ENCODE measurements around the gene SYDE1.
A peak's percentile ranks its signal among the peaks of the same experiment; 100 is the strongest.

The SYDE1 gene

GRCh38 chr19:15125232-15126067, 18.2 kb downstream of the SYDE1 start:
- peak; percentile 95 for DNase-seq (ENCODE audit: low read depth)

DNA sequence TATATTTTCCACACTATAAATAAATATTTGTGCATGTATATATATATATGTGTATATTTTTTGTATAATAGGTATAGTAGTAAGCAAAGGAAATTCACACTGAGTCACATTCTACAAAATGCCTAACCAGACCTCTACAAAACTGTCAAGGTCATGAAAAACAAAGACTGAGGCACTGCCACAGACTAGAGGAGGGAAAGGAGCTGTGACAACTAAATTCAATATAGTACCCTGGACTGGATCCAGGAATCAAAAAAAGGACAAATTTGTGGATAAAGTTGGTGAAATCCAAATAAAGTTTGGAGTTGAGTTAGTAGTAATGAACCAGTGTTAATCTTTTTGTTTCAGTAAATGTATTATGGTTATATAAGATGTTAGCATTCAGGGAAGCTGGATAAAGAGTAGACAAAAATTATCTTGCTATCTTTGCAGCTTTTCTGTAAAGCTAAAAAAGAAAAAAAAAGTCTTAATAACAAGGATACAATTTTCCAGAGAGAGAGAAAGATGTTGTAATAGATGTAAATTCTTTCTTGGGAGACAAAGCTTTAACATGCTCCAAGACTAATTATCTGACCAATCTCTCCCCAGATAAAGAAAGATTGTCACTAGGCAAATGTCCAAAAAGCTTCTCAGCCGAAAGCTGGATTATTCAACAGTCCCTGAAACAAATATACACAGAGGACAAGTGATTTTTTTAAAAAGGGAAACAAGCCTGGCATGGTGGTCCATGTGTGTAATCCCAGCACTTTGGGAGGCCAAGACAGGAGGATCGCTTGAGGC, 19.1 kb downstream of the SYDE1 start:
- no peak for DNase-seq (ENCODE audit: low read depth)

DNA sequence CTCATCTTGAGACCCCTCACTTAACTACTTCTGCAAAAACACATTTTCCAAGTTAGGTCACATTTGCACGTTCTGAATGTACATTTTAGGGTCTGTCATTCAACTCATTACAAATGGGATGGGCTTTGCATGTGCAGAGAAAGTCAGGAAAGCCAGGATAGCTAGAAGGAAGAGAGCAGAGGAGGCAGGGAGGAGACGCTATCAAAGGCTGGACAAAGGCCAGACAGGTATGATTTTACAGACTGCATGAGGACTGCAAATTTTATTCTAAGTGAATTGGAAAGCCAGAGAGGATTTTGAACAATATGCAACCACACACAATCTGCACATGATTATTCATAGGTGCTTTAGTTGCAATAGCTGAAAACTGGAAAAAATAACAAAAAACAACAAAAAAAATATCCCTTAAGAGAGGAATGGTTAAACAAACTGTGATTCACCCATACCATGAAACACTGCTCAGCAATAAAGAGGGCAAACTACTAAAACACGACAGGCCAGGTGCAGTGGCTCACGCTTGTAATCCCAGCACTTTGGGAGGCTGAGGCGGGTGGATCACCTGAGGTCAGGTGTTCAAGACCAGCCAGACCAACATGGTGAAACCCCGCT, 21.1 kb downstream of the SYDE1 start:
- no peak for DNase-seq (ENCODE audit: low read depth)

DNA sequence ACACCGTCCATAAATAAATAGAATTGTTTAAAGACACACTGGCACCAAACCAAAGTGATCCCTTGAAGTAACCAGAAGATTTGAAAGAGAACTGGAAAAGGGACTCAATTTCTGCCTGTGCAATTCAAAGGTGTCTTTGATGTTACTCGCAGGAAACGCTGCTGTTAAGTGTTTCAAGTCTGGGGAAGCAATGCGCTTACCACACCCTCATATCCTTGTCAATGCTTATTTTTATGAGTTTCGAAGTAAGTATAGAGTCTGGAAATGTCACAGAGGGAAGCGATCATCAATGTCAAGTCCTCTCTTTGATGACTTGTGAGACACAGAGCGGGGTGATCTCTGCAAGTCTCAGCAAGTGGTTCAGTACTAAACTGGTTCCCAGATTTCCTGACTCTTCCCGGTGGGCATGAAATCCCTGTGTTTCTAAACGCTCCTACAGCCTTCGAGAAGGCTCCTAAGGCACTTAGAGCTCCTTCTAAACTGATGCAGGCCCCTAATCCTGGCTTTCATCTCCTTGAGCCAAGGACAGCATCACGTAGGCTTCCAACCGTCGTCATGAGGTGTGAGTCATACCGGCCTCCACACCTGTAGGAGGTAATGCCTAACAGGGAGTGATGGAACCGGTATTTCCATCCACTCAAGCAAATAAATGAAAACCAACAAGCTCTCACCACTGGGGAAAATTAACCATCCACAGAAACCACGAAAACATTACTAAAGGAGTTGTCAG, 22.8 kb downstream of the SYDE1 start:
- peak; percentile 25 for DNase-seq (ENCODE audit: low read depth)

DNA sequence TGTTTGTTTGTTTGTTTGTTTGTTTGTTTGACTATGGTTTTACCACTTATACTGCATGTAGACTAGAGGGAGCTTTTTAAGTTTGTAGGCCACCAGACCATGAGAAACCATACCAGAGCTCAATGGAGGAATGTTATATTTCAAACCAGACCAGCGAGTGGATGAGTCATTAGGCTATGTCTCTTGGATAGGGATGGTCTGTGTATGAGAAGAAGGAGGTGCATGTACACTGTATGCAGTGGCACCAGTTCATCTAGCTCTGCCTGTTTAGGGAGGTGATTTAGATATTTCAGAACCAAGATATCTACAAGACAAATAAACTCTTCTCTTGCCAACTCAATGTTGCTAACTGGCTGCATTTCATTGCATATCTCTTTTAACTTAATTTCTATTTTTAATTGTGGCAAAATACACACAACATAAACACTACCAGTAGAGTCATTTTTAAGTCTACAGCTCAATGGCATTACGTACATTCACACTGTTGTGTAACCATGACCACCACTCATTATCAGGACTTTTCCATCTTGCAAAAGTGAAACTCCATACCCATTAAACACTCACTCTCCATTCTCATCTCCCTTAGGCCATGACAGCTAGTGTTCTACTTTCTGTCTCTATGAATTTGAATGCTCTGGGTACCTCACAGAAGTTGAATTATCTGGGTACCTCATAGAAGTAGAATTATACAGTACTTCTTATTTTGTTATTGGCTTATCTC, 29.2 kb downstream of the SYDE1 start:
- no peak for DNase-seq (ENCODE audit: low read depth)

DNA sequence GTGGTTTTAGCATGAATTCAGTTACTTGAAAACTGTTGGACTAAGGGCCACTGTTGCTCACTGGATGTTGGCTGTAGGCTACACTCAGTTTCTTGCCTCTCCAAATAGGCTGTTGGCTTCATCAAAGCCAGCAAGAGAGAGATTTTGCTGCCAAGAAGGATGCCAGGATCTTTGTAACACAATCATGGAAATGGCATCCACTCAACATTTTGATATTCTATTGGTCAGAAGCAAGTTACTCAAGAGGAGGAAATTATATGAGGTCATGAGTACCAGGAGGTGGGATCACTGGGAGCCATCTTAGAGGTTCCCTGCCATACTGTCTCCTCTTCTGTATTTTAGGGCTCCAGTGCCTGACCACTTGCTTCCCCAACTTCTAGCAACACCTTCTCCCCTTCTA, 30.6 kb downstream of the SYDE1 start:
- no peak for DNase-seq (ENCODE audit: low read depth)

GRCh38 chr19:15138427-15138826, 31.2 kb downstream of the SYDE1 start:
- DNase-seq (ENCODE audit: low read depth) = no peak

DNA sequence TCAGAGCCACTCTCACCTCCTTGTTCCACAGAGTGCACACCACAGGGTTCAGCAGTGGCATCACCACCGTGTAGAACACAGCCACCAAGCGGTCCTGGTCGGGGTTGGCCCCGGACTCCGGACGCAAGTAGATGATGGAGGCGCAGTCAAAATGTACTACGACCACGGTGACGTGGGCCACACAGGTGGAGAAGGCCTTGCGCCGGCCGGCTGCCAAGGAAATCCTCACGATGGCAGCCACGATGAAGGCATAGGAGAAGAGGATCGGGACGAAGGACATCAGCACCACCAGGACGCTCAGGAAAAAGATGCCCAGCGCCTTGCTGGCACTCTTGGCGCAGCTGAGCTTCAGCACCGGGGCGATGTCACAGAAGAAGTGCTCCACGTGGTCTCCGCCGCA, 33.9 kb downstream of the SYDE1 start:
- no peak for DNase-seq (ENCODE audit: low read depth)

DNA sequence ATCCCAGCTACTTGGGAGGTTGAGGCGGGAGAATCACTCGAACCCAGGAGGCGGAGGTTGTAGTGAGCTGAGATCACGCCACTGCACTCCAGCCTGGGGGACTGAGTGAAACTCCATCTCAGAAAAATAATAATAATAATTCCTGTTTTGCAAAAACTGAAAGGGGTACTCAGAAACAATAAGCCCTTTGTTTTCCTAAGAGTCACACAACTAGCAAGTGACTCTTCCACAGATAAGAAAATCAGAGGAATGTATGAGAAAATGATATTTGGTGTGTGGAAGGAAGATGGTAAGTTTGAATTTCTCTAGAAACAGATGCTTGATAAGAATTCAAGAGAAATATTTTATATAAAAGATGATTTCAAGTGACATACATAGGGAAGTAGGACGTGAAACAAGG, 35.1 kb downstream of the SYDE1 start:
- DNase-seq (ENCODE audit: low read depth) = no peak

DNA sequence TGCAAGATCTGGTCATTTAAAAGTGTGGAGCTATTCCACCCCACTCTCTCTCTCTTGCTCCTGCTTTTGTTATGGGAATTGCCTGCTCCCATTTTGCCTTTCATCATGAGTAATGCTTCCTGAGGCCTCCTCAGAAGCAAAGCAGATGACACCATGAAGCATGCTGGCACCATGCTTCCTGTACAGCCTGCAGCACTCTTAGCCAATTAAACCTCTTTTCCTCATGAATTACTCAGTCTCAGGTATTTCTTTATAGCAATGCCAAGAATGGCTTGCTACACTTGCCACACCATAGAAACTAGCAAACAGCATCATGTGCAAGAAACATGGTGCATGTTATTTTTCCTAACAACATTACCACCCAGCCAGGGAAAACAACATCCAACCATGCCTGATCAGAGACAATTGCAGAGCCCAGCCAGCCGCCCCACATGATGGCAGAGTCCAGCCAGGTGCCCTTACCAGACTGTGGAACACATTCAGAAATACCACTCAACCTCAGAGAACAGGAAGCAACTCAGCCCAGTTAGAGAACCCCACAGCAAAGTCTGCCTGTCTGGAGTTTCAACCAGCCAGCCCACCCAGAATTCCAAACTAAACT, 36.9 kb downstream of the SYDE1 start:
- no peak for DNase-seq (ENCODE audit: low read depth)

GRCh38 chr19:15147090-15147489, 39.9 kb downstream of the SYDE1 start:
- no peak for DNase-seq (ENCODE audit: low read depth)

DNA sequence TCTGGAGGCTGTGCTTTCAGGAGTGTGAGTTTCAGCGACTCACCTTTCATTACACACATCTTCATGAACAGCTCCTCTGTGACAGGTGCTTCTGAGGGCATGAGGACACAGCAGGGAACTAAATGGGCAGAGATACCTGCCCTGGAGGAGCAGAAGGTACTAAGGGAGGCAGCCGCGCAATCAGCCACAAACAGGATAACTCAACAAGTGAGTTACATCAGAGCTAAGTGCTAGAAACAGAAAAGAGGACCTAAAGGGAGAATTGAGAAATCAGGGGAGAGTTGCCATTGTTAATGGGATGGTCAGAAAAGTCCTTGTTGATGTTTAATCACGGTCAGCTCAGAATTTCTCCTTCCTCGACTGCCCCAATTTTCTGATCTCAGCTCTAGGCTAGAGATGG, 42.5 kb downstream of the SYDE1 start:
- no peak for DNase-seq (ENCODE audit: low read depth)

- DNase-seq (ENCODE audit: low read depth) = peak; percentile 20
Observed at GRCh38 chr19:15154002-15154612, 46.9 kb downstream of the SYDE1 start.

DNA sequence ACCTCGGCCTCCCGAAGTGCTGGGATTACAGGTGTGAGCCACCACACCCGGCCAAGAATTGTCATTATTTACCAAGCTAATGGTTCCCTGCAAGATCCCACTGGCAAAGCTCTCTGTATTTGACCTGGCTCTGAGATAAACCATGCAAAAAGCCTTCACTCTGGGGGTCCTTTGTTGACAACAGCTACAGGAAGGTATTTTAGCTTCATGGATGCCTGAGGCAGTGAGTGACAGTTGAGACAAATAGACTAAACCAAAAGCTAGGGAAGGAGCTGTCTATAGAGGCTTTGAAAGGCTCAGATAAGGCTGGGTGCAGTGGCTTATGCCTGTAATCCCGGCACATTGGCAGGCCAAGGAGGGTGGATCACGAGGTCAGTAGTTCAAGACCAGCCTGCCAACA, 48.1 kb downstream of the SYDE1 start:
- no peak for DNase-seq (ENCODE audit: low read depth)

- no peak for DNase-seq (ENCODE audit: low read depth)
Observed at GRCh38 chr19:15156391-15156790, 49.2 kb downstream of the SYDE1 start.

GRCh38 chr19:15159251-15159650, 52.0 kb downstream of the SYDE1 start:
- DNase-seq (ENCODE audit: low read depth) = no peak

- DNase-seq (ENCODE audit: low read depth) = no peak
Observed at GRCh38 chr19:15161028-15161984, 54.1 kb downstream of the SYDE1 start.

Data from activated T-cell treated with anti-CD3 and anti-CD28 coated beads for 24 hours (primary cell).